ENCODE results near the gene CDCA8.

DNA sequence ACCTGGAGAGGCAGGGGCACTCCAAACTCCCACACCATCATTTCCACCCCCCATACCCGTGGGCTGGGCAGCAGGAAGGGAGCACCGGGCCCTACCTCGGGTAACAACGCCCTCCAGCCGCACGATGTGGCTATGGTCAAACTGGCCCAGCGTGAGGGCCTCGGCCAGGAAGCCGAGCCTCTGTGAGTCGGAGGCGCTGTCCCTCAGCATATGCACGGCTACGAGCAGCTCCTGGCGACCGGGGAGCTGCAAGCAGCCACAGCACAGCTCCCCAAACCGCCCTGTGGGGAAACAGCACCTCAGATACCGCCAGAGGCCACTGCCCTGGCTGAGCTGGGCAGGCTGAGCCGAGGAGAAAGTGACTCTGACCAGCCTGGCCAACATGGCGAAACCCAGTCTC, 29.2 kb downstream of the CDCA8 start:
- TF ChIP-seq, protein P1, sequence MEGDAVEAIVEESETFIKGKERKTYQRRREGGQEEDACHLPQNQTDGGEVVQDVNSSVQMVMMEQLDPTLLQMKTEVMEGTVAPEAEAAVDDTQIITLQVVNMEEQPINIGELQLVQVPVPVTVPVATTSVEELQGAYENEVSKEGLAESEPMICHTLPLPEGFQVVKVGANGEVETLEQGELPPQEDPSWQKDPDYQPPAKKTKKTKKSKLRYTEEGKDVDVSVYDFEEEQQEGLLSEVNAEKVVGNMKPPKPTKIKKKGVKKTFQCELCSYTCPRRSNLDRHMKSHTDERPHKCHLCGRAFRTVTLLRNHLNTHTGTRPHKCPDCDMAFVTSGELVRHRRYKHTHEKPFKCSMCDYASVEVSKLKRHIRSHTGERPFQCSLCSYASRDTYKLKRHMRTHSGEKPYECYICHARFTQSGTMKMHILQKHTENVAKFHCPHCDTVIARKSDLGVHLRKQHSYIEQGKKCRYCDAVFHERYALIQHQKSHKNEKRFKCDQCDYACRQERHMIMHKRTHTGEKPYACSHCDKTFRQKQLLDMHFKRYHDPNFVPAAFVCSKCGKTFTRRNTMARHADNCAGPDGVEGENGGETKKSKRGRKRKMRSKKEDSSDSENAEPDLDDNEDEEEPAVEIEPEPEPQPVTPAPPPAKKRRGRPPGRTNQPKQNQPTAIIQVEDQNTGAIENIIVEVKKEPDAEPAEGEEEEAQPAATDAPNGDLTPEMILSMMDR (IDR thresholded peaks at IDR 0.05) = no peak
- no peak for TF ChIP-seq POLR2A (IDR thresholded peaks at IDR 0.05)

All from uterus (tissue), 2 donors.